NCI-H524 (cell line): ENCODE measurements around the gene PSIP1.
"Not testable (repeated sequence)": the region's sequence is repeated elsewhere in the genome, so short reads cannot be mapped to it uniquely, and the experiment has no call there.

ENCODE experiments used
- DNase-seq, 2 experiments: peaks; one replicate each; lab custom pipeline; 2025; lab: John Stamatoyannopoulos, UW

Gene PSIP1

DNA sequence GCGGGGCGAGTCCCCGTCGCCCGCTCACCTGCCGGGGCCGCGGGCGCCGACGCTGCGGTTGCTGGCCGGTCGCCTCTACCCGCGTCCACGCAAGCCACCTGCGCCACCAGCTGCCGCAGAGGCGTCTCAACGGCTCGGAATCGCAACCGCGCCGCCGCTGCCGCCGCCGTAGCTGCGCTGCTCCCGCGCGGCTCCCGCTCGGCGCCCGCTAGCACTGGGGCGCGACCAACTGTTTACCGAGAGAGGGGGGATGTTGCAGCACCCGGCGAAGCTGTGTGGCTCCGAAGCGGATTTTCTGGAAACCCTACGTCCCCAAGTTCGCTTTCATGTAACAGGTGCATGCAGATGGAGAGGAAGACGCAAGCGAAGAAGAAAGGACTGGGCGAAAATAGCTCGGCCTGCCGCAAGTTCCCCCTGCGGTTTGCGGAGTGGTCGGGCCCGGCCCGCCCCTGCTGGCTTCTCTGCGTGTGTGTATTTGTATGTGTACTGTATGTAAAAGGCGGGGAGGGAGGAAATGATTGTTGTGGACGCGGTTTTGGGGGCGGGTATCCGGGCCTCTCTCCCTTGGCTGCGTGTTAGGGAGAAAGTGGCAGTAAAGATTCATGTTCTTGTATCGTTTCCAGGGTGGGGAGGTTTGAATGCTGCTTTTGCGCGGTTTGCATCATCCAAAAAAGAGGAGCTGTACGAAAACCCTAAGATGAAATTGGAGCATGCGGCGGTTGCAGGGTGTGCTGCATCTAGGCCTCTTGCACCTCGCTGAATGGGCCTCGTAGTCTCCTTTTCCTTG, at the start of gene PSIP1:
Gene PSIP1 (minus strand): TSS at position 182 of the 787 bp plus-strand sequence. CDS start 782 bp downstream, outside the sequence.
- peak; percentile 50 to 90 for DNase-seq

DNA sequence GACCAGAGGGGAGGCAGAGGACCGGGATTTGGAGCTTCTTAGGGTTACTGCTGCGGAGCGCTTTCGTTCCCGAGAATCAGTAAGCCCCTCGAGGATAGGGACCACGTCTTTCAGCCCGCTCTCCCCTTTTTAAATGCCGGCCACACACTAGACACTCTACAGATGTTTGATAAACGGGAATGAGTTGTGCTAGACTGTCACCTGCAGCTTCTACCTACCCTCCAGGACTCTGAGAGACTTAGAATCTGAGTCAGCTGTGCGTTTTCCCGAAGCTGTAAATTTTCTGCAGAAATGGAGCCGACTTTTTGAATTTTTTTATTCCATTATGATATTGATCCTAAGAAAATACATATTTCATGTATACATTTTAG, 42.7 kb upstream of the PSIP1 start:
- no peak for DNase-seq

DNA sequence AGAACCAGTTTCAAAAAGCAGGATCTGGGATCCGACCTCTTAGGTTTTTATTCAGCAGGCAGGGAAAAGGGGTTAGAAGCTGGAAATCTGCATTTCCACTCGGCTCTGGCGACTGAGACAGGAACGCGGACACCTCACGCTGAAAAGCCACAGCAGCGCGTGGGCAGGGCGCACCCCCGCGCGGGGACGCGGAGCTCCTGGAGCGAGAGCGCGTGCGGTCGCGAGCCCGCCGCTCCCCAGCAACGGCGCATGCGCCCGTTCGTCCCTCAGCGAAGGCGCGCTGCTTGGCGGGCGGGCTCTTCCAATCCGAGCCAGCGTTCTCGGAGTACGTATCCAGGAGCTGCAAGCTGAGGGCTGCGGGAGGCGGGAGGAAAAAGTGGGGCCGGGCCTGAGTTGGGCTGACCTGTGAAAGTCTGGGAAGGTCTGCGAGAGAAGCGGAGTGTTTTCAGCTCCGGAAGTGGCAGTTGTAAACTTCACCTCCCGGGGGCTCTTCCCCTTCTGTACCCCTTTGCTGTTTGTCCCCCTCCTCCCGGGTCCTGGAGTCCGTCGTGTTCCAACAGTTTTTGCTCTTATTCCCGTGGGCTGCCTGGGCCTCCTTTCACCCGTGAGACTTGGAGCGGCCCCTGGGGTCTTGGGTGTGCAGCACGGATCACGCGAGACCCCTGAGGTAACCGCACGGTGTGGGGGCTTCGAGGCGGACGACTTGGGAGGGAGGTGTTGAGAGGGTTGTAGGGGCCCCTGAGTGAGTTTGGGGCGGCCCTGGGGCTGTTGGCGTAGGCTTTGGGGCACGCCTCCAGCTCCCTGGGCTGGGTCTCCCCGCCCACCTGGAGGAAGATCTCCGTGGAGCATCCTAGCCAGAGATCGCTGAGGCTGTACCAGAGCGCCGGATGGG, 42.1 kb upstream of the PSIP1 start, which contains the start of gene CCDC171:
Gene CCDC171 (plus strand): TSS at position 408 of the 892 bp plus-strand sequence. CDS start 11,046 bp downstream, outside the sequence.
- DNase-seq = peak; percentile 93 to 95

DNA sequence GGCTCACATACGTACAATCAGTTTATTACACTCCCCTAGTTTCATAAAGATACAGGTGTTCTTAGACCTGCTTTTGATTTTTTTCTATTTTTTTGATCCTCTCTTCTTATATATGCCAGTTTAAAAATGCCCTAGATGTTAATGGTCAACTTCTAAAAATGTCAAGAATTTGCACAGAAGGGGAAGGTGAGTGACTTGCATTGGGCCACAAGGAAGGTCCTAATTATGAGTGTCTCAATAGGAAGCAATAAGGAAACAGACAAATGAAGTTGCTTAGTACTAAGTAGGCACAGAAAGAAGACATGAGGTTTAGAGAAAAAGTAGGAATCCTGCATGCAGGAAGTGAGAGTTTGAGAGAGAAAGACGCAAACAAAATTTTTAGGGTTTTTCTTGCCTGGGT, 38.8 kb upstream of the PSIP1 start:
- DNase-seq = no peak

DNA sequence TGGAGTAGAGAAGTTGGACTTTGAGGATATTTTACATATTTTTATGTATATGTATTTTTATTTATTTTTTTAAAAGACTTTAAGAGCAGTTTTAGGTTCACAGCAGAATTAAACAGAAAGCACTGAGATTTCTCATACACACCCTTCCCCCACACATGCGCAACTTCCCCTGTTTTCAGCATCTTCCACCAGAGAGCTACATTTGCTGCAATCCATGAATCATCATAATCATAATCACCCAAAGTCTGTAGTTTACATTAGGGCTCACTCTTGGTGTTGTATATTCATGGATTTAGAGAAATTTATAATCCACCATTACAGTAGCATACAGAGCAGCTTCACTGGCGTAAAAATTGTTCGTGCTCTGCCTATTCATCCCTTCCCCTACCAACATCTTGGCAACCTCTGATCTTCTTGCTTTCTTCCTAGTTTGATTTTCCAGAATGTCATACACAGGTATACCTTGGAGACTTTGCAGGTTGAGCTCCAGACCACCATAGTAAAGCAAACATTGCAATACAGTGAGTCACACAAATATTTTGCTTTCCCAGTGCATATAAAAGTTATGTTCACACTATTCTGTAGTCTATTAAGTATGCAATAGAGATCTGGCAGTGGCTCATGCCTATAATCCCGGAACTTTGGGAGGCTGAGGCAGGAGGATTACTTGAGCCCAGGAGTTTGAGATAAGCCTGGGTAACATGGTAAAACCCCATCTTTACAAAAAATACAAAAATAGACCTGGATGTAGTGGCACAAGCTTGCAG, 32.5 kb upstream of the PSIP1 start:
- no peak for DNase-seq

DNA sequence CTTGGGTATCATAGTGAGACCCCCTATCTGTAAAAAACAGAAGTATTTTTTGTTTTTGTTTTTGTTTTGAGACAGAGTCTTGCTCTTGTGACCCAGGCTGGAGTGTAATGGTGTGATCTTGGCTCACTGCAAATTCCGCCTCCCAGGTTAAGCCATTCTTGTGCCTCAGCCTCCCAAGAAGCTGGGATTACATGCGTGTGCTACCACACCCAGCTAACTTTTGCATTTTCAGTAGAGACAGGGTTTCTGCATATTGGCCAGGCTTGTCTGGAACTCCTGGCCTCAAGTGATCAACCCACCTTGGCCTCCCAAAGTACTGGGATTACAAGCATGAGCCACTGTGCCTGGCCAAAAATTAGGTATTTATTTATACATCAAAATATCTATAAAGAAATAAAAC, 31.9 kb upstream of the PSIP1 start:
- no peak for DNase-seq

DNA sequence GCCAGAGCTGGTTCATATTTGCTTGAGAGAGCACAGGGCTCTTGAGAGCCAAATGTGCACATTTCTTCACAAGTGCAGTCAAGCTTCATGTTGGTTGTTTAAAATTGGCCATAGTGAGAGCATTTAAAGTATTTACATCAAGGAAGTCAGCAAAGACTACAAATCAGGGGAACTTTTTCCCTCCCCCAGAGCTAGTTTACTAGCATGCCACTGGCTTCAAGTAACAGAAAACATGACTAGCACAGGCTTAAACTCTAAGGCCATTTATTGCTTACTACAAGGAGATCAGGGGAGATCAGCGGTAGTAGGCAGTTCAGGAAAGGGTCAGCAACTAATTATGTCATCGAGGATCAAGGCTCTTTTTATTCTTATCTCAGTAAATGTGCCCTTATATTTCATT, 31.1 kb upstream of the PSIP1 start:
- DNase-seq = no peak

DNA sequence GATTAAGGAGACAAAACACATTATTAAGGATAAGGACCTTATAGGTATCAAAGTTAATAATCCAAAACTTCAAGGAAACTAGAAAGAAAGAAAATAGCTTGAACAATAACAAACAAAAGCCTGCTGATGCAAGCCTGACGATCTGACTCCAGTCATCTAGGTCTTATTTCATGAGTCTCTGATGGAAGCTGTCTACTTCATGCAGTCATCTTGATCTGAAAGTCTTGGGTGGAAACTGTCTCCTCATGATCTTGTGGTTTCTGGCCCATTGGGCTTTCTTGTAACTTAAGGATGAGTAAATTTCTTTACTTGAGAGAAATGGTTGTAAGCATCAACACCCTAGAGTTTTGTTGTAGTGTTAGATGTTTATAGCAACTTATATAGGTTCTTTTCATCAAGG, 20.6 kb upstream of the PSIP1 start:
- no peak for DNase-seq

DNA sequence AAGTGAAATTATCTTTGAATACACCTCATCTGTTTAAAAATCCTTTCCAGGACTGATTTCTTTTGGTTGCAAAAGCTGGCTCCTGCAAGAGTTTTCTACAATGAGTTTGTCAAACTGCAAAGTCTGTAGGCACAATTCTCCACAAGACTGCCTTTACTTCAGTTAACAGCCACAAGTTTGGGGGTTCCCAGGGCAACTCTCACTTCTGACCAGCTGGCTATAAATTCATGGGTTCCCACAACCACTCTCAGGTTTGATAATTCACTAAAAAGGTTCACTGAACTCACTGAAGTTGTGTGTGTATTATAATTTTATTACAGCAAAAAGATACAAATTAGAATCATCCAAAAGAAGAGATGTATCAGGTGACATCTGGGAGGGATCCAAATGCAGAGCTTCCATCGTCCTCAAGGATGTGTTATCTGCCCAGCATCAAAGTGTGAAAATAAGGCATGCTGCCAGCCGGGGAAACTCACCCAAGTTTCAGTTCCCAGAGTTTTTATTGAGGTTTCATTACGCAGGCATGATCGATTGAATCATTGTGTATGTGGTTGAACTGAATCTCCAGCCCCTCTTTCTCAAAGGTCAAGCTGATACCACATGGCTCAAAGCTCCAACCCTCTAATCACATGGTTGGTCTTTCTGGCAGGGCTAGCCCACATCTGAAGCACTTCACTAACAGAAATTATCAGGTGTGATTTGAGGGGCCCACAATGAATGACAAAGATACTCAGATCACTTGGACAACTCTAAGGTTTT, 19.0 kb upstream of the PSIP1 start:
- no peak for DNase-seq

DNA sequence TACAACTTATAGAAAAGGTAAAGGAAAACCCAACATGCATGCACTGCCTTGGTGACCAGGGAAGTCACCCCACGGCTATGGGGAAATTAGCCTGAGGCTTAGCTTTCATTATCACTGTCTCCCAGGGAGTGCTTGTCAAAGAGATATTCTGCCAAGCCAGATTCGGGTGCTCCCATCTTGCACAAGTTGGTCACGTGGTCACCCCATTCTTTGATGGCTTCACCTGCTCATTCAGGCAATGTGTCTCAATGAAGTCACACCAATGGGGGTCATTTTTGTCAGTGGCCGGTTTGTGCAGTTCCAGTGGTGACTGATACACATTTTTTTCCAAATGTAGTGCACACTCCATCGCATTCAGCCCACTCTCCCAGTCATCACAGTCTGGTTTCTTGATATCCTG, 16.3 kb upstream of the PSIP1 start:
- DNase-seq = not testable (repeated sequence)

DNA sequence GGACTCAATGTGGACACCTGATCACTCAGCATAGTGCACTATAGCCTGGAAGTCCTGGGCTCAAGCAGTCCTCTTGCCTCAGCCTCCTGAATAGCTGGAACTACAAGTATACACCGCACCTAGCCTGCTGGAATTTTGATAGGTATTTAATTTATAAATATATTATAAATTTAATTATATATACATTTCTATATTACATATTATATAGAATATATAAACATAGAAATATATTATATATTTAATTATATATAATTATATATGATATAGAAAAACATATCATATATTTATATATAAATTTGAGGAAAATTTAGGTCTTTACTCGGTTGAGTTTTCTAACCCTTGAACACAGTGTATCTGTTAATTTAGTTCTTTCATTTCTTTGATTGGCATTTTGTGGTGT, 15.2 kb upstream of the PSIP1 start:
- DNase-seq = no peak

DNA sequence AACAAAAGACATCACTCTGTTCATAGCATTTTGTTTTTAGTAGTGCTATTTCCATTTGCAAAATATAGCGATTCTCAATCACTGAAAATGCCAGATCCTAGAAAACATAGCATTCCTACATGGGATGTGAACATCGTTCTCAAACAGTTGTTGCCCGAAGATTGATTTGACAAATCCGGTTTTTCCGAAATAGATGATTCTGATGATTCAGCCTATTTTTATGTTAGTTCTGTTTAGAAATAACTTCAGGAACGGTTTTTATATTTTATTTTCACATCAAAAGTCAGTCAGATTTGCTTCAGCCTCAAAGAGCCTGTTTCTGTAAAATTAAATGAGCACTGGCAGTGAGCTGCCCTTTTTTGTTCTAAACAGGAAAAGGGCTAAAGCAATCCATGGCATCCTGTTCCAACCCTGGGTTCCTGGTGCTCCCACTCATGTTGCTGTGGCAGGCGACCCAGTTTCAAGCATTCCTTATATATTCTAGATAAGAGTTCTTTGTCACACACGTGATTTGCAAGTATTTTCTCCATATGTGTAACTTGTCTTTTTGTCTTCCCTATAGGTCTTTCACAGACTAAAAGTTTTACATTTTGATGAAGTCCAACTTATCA, 14.2 kb upstream of the PSIP1 start:
- no peak for DNase-seq

DNA sequence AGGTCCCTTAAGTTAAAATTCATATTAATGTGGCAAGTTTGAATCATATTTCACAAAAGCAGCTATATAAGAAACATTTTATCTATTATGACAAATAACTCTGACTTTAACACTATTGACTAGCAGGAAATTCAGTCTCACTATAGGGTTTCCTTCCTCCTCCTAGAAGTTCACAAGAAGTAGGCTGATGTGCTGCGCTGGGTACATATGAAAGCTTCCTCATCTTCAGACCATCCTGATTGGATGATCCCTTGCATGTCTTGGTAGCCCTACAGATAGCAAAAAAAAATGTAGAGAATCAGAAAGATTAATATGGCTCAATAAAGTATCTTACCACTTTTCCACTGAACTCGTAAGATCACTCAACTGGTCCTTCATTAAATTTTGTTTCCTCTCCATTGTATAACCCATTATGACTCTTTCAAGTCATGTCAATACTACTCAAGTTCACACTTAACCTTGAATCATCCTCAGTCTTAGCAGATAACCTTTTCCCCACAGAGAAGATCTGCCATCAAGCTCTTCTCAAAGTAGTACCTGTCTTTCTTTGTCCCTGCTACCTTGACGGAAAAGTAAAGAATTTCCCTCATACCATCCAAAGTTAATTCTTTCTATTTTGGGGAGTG, 11.5 kb upstream of the PSIP1 start:
- DNase-seq = no peak

DNA sequence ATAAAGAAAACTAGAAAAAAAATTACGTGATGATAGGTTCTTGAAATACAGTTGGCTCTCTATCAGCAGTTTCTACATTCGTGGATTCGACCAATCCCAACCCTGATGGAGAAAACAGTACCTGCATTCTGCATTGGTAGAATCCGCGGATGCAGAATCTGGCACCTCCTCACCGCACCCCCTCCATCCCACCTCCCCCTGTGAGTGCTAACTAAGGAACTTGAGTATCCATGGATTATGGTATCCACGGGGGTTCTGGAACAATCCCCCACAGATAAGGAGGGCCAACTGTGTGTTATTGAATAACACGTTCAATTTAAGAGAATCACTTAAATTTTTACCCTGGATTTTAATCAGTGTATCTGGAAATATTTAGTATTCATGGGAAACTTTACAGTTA, 10.5 kb upstream of the PSIP1 start:
- DNase-seq = no peak

DNA sequence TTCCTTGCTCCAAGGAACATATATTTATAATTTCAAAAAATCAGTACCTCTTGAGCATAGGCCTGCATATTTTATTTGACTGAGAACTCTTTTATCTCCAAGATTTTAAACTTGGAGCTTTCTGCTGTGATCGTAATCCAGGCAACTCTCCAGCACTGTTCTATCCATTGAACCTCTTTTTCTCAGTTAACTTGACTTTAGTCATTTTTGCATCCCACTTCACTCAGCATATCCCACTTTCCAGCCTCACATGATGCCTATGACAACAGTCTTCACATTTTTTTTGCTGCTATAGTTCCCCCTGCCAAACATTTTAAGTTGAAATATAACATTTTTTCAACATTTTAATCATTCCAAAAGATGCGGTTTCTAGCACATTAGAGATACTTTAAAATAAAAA, 9.1 kb upstream of the PSIP1 start:
- DNase-seq = no peak

DNA sequence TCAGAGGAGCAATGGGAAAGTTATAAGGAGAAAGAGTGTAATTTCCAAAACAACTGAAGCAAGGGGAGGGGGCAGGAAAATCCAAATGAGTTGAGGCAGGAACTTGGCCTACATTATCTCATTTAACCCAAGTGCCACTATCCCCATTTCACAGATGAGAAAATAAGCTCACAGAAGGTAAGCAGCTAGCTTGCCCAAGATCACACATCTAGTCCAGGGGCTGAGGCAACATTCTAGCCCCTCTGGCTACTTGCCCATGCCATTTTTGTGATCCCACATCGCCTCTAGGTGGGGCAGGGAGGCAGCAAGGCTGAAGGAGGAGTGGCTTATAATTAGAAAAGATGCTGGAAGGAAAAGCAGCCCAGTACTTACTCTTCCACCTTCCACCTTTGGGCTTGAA, 2.6 kb upstream of the PSIP1 start:
- peak; percentile 7 to 35 for DNase-seq

DNA sequence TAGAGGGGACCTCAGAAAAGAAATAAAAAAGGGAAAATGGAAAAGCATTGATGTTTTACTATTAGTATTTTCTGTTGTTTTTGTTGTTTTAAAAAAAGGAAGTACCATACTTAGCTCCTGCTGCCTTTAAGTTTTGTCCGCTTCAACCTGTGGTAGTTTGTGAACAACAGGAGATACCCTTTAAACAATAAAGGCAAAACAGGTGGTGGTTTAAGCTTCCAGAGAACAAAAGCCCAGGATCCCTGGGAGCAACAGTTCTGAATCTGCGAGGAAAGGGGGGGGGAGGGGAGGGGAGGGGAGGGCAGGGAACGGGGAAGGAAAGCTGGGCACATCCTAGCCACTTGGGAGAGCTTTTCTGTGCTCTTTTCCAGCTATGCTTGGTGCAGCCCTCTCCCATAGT, 2.1 kb upstream of the PSIP1 start:
- peak in 1 of 2 experiments; percentile 13 for DNase-seq

DNA sequence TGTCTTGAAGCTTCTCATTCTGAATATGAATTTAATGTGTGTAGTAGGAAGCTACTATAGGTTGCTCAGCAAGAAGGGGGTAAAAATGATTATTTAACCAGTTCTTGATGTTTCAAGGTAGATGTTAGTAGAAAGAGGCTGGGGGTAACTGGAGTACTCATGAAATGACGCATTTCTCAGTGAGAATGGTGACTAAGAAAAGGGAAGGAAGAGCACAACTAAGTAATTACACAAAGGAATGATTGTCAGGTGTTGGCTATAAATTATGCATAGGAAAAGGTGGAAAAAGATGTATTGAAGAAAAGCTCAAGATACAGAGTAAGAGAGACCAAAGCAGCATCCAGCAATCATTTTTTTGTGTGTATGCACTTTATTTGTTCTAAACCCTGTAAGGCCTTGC, 1.4 kb upstream of the PSIP1 start:
- no peak for DNase-seq

DNA sequence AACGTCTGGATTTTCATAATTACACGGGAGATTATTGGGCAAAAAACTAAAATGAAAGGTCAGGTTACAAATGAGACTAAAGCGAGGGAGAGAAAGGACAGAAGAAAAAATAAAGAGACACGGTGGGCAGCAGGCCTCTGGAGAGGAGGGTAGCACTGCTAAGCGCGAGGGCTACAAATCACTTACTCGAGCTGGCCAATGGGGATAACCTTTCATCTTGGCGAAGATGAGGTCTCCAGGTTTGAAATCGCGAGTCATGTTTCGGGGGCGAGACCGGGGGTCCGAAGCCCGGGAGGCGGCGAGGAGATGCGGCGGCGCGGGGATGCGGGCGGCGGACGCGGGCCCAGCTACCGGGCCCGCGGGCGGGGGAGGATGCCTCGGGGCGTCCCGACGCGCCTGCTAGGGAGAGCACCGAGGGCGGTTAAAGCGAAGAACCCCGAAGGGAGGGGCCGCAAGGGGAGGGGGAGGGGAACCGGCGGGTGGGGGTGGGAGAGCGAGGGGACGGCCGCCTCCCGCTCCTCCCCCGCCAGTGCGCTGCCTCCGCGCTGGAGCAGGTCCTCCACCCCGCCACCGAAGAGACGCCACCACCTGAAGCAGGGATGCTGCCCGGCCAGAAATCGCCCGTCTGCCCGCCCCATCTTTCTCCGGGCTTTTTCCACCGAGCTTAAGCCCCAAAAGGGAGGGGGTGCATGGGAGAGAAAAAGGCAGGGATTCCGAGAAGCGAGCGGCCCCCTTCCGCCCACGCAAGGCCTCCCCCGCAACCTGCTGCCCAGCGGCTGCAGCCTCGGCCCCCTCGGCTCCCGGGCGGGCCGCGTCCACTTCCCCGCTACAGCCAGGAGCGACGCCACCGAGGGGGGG, 610 bp downstream of the PSIP1 start:
- DNase-seq = peak; percentile 13 to 51

DNA sequence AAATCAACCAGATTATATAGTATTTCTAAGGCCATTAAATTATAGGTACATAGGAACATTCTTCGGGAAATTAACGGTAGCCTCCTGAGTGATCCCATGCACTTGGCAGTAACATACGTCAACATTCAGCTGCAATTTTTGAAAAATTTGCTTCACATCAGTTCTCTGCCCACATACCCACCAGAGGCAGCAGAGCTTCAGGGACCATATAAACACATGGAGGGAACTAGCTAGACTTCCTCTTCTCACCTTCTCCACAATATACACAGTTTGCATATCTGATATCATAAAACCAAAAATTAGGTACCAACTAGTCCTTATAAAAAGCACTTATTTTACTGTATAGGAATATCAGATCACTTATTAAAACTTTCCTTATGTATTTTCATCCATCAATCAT, 4.8 kb downstream of the PSIP1 start:
- DNase-seq = no peak
